Fibroblast of lung (primary cell): Measurements from ENCODE around the gene MAN1A1. TPM values are rescaled to one million over a fixed set of nuclear protein-coding genes. Genes with fewer than 3 reads are reported as not detected.

ENCODE experiments used
- DNase-seq, 2 donors: peaks; one replicate each; pipeline versions ENCODE4 v3.0.0 to v3.0.0-alpha.2; 2010; ENCODE audit warnings: low read depth in 2 of 2
- H2AFZ ChIP-seq: 2 replicates; pipeline ENCODE4 v1.5.1; 2012; ENCODE audit warnings: low read length, control low read depth, inconsistent platforms
- H3K27ac ChIP-seq: 2 replicates; pipeline ENCODE4 v1.5.1; 2011; ENCODE audit warnings: low read length, control low read depth; ENCODE audit not compliant: insufficient read depth
- H3K27me3 ChIP-seq: 2 replicates; pipeline ENCODE4 v1.5.1; 2011; ENCODE audit warnings: mild to moderate bottlenecking, low read length; ENCODE audit not compliant: control insufficient read depth, insufficient read depth
- H3K36me3 ChIP-seq: 2 replicates; pipeline ENCODE4 v1.5.1; 2011; ENCODE audit warnings: low read length; ENCODE audit not compliant: control insufficient read depth, insufficient read depth
- H3K4me1 ChIP-seq: 2 replicates; pipeline ENCODE4 v1.5.1; 2011; ENCODE audit warnings: low read length; ENCODE audit not compliant: control insufficient read depth, insufficient read depth; ENCODE audit errors: extremely low read depth
- H3K4me2 ChIP-seq: 2 replicates; pipeline ENCODE4 v1.5.1; 2011; ENCODE audit warnings: low read length, control low read depth; ENCODE audit not compliant: insufficient read depth; ENCODE audit errors: extremely low read depth
- H3K4me3 ChIP-seq, 4 experiments: fragments of 200-600 bp in 1 of 4; sonication (generic) in 1 of 4; replicated peaks in 1 of 4; 2 replicates each; pipeline ENCODE4 v1.5.1; 2011 to 2016; ENCODE audit warnings: low read length in 4 of 4, low read depth in 3 of 4, mild to moderate bottlenecking in 3 of 4, control low read depth in 2 of 4, inconsistent platforms in 1 of 4, mixed read lengths in 1 of 4; ENCODE audit not compliant: insufficient read depth in 1 of 4; ENCODE audit errors: control extremely low read depth in 1 of 4
- H3K79me2 ChIP-seq: 2 replicates; pipeline ENCODE4 v1.5.1; 2012; ENCODE audit warnings: mild to moderate bottlenecking, low read length, inconsistent platforms; ENCODE audit not compliant: control insufficient read depth, insufficient read depth
- H3K9ac ChIP-seq: 2 replicates; pipeline ENCODE4 v1.5.1; 2011; ENCODE audit warnings: mild to moderate bottlenecking, low read length, control low read depth; ENCODE audit not compliant: insufficient read depth
- H3K9me3 ChIP-seq: 2 replicates; pipeline ENCODE4 v1.5.1; 2012; ENCODE audit warnings: low read depth, low read length; ENCODE audit not compliant: control insufficient read depth, insufficient read depth
- H4K20me1 ChIP-seq: 2 replicates; pipeline ENCODE4 v1.5.1; 2011; ENCODE audit warnings: low read length; ENCODE audit not compliant: control insufficient read depth, insufficient read depth; ENCODE audit errors: extremely low read depth
- CTCF ChIP-seq, 2 donors: IDR thresholded peaks in 1 of 2; conservative IDR thresholded peaks in 1 of 2; 1 replicate in 1 of 2; 2 replicates in 1 of 2; pipeline ENCODE4 v1.5.1; 2011 to 2012; ENCODE audit warnings: low read length in 2 of 2, control low read depth in 1 of 2, inconsistent platforms in 1 of 2, low read depth in 1 of 2, mild to moderate bottlenecking in 1 of 2
- EZH2 ChIP-seq: IDR thresholded peaks from 2 replicates; pipeline ENCODE4 v1.5.1; 2012; ENCODE audit warnings: low read length, control low read depth, mild to moderate bottlenecking; ENCODE audit errors: missing control alignments
- polyA plus RNA-seq, 2 donors: library from polyadenylated mRNA; depleted of rRNA in 1 of 2; stranded (reverse) in 1 of 2; unstranded in 1 of 2; fragments of >200 nt; gene quantifications; 2 replicates each; pipeline ENCODE4 v1.2.1, GENCODE V29; 2011 to 2012; ENCODE audit warnings: missing spikeins in 1 of 2
- total RNA-seq: library from RNA; depleted of rRNA; stranded (reverse); fragments of >200 nt; gene quantifications from 2 replicates; pipeline ENCODE4 v1.2.1, GENCODE V29; 2014

MAN1A1 gene
- total and polyA plus RNA-seq, 2 donors (not counting 1 experiment from before 2014, with no cell fraction given): 39.5 to 120 TPM

- Histone ChIP-seq H2AFZ (no peak overlapping the region), H3K4me3 (no peak overlapping the region), H3K27me3 (no peaks in the 10 kb centered on the region), H3K4me2 (no peak overlapping the region), H3K36me3 (no peaks in the 10 kb centered on the region), H3K27ac (no peak overlapping the region), H4K20me1 (no peaks in the 10 kb centered on the region), H3K9ac (no peak overlapping the region), H3K9me3 (no peaks in the 10 kb centered on the region), H3K4me1 (no peaks in the 10 kb centered on the region), H3K79me2 (no peaks in the 10 kb centered on the region)
- TF ChIP-seq CTCF (conservative IDR thresholded peaks at IDR 0.05 in 1 of 2, IDR thresholded peaks at IDR 0.05 in 1 of 2; ENCODE audit: low read depth in 1 of 2, low read length in 2 of 2): no peak
- TF ChIP-seq EZH2: no peak
- DNase-seq: no peak
These were observed 166.7 kb downstream of the MAN1A1 start for GRCh38 chr6:119182875-119183274.

DNA sequence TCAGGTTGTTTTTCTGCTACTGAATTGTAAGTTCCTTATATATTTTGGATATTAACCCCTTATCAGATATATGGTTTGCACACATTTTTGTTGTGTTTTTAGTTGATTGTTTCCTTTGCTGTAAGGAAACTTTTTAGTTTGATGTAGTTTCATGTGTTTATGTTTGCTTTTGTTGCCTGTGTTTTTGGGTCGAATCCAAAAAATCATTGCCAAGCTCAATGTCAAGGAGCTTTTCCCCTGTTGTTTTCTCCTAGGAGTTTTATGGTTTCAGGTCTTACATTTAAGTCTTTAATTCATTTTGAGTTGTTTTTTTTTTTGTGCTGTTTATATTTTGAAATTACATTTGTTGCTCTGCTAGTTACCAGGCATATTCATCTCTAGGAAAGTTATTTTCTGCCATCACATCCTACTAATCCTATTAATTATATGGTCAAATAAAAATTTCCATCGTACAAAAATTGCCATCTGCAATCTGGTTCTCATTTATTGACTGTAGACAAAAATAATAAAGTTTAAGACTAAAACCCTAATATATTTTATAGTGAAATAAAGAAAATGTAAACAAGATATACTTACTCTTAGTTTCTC lies 167.3 kb downstream of the MAN1A1 start:
- H4K20me1 ChIP-seq: no peaks in the 10 kb centered on the region
- H3K79me2 ChIP-seq: no peaks in the 10 kb centered on the region
- no peaks in the 10 kb centered on the region for H3K9me3 ChIP-seq
- H3K27me3 ChIP-seq: no peaks in the 10 kb centered on the region
- no peak for TF ChIP-seq EZH2
- TF ChIP-seq CTCF (conservative IDR thresholded peaks at IDR 0.05 in 1 of 2, IDR thresholded peaks at IDR 0.05 in 1 of 2; ENCODE audit: low read depth in 1 of 2, low read length in 2 of 2): no peak
- H3K4me1 ChIP-seq: no peaks in the 10 kb centered on the region
- no peak overlapping the region for H3K4me2 ChIP-seq
- no peak for DNase-seq
- no peak overlapping the region for H3K9ac ChIP-seq
- H2AFZ ChIP-seq: no peak overlapping the region
- no peak overlapping the region for H3K27ac ChIP-seq
- H3K36me3 ChIP-seq: no peaks in the 10 kb centered on the region
- no peak overlapping the region for H3K4me3 ChIP-seq

DNA sequence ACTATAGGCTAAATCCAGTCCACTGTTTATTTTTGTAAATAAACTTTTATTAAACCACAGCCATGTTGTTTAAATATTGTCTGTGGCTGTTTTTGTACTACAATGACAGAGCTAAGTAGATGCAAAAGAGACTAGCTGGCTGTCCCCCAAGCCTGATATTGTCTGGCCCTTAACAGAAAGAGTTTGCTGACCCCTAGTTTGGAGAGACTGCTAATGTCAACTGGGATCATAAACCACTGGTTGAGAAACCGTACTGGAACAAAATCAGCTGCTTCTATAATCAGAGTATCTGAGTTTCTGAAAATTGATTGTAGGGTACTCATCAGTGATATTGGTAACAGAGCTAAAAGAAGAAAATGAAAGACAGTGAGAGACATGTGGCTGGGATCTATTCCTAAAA lies 168.5 kb downstream of the MAN1A1 start:
- Histone ChIP-seq H3K4me1 (no peaks in the 10 kb centered on the region), H3K4me3 (no peak overlapping the region), H3K79me2 (no peaks in the 10 kb centered on the region), H3K27me3 (no peaks in the 10 kb centered on the region), H3K9ac (no peak overlapping the region), H3K9me3 (no peaks in the 10 kb centered on the region), H3K27ac (no peak overlapping the region), H3K4me2 (no peak overlapping the region), H3K36me3 (no peaks in the 10 kb centered on the region), H4K20me1 (no peaks in the 10 kb centered on the region), H2AFZ (no peak overlapping the region)
- TF ChIP-seq EZH2: no peak
- TF ChIP-seq CTCF (conservative IDR thresholded peaks at IDR 0.05 in 1 of 2, IDR thresholded peaks at IDR 0.05 in 1 of 2; ENCODE audit: low read depth in 1 of 2, low read length in 2 of 2): no peak
- DNase-seq: no peak
